HG03571 (cell line): ENCODE results near the gene CAMK2N2.
"Not testable (repeated sequence)": the region's sequence is repeated elsewhere in the genome, so short reads cannot be mapped to it uniquely, and the experiment has no call there.

ENCODE experiments used
- ATAC-seq: cut with Tn5 transposase; IDR thresholded peaks from one replicate; pipeline ENCODE4 v1.9.1; 2021; ENCODE audit not compliant: unreplicated experiment

CAMK2N2 gene

DNA sequence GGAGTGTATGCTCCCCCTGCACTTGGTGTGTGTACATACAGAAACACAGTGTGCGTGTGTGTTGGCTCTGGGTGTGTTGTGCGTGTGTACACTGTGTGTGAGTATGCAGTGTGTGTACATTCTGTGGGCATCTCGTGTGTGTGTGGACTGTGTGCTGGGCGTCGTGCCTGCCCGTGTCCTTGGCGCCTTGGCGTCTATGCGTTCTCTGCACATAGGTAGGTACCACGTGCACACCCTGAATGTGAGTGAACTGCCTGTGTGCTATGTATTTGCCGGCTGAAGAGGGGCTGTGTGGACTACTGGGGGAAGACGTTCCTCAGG is 14.0 kb upstream of the CAMK2N2 start:
- ATAC-seq, result no peak

DNA sequence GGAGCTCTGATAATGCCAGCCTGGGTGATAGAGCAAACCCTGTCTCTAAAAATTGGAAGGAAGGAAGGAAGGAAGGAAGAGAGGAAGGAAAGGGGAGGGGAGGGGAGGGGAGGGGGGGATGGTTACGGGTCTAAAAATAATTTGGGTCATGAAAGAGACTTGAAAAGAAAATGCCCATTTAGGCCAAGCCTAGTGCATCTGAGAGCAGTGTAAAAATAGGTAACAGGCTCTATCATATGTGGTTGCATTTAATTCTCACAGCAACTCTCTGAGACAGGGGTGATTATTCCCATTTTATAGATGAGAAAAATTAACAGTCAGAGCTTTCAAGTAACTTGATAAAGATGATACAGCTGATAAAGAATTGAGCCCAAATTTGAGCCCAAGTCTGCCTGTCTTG is 10.9 kb upstream of the CAMK2N2 start:
- ATAC-seq, result no peak

GRCh38 chr3:184267249-184267648 is 5.9 kb upstream of the CAMK2N2 start:
- ATAC-seq, result not testable (repeated sequence)

GRCh38 chr3:184262764-184263179 is 1.4 kb upstream of the CAMK2N2 start:
- no peak for ATAC-seq

DNA sequence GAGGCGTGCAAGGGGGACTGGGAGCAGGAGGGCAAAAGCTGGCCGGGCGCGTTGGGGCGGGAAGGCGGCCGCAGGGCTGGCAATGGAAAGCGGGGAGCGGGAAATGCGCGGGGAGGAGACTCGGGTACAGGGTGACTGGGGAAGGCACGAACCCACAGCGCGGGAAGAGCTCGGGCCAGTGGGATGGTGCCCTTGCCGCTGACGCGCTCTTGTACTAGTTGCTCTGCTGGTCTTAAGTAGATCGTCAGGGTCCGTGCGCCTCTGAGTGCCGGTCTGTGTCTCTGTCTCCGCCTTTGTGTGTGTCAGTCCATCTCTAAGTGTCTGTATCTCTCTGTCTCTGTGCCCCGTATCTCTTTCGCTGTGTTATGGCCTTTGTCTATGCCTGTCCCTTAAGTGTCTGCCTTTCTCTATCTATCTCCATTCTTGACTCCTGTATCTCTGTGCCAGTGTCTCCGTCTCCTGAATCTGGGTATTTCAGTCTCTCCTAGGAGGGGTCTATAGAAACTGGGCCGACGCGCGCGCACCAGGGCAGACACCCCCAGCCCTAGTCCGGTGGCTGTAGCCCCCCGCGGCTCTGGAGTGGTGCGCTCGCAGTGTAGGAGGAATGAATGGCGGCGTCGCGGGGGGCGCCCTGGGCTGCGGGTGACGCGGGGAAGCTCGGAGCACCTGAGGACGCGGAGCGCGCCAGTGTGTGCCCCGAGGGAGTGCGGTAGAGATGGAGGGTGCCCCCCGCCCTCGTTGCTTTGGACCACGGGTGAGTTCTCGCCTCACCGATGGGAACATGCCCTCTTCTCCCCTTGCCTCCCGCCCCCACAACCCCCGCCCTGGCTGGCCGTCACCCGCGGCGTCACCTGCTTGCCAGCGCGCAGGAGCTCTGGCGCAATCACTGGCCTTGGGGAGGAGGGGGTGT is 756 bp upstream of the CAMK2N2 start:
- no peak for ATAC-seq

DNA sequence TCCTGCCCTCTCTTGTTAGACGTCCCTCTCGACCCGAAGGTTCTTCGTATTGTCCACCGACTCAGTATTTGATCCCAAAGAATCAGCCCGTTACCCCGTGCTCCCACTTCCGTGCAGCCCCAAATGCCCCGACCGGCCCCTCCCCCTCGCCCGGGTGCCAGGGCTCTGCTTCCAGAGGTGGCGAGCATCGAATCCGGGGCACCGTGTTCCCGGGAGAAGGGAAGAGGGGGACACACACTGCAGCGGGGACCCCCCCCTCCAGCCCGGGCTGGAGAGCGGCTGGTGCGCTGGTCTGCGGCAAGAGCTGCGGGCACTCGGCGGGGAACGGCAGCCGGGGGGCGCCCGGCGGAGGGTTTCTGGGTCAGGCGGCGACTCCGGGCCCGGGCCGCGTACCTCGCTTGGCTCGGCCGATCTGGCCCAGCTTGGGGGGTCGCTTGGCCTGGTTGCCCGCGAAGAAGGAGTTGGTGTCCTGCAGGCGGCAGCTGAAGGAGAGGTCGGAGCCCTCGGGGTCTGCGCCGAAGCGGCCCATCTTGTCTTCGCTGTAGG is 556 bp downstream of the CAMK2N2 start:
- no peak for ATAC-seq

DNA sequence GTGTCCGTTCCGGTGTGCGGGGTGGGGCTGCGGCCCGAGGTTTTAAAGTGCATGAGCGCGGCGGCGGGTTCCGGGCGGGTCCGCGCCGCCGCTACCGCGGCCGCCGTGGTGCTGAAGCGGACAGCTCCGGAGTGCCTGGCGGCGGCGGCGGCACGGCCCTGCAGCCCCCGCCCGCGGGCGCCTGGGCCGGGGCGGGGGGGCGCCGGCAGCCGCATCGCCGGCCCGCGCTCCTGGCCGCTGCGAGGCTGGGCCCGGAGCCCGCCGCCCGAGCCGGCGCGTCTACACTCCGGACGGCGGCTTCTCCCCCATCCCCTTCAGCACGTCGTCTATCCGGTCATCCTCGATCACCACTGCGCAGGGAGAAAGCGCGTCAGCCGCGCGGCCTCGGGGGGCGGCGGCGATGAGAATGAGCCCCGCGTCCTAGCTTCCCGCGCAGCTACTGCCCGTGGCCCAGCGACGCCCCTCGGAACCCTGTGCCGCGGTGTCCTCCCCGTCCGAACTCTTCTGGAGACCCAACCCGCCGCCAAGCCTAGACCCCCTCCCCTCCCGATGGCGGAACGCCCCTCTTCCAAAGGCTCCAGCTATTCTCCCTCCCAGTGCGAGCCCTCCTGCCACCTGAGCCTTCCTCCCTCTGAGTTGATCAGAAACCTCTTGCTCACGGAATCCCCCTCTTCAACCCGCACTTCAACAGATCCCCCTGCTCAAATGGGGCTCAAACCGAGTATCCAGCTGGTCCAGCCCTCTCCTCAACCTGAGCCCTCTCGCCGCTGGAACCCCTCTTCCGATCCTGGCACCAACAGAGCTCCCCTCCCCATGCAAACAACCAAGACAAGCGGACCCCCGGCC is 1.3 kb downstream of the CAMK2N2 start:
- ATAC-seq, result no peak

DNA sequence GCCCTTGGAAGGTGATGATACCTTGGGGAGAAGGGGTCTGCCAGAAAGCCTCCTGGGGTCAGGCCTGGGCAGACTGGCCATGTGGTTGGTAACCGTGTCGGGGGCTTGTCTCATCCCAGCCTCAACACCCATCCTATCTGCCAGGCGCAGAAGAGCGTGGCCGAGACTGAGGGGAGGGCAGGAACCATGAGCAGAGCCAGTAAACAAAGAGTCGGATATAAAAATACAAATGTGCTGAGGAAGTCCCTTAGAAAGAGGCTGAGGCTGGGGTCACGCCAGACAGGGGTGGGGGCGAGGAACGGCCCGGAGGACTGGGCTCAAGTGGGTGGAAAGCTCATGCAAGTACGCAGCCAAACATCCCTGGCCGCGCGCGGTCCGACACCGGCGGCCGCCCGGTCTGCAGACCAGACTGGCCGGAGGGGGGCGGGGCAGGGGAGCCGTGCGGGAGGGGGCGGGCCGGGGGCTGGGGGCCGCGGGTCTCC is 1.9 kb downstream of the CAMK2N2 start:
- ATAC-seq, result no peak

DNA sequence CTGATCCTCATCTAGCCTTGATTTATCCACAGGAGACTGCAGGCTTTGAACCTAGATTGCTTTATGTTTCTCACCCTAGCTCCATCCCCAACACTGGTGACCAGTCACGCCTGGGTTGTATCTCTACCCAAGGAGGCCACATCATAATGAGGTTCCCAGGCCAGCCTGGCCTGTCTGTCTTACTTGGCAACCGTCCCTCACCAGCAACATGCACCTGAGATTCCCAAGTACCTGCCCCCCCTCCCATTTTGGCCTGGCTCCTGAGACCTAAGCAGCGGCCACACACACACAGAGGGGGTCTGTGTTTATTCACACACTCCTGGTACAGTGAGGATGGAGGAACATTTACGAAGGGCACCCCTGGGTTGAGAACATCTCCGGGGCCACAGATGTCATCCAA is 2.4 kb downstream of the CAMK2N2 start:
- ATAC-seq, result no peak

- ATAC-seq, result no peak
These were observed 4.1 kb downstream of the CAMK2N2 start for GRCh38 chr3:184257083-184257915.

GRCh38 chr3:184255291-184256039 is 5.9 kb downstream of the CAMK2N2 start:
- ATAC-seq, result no peak

- peak; percentile 59 for ATAC-seq
These were observed 11.1 kb downstream of the CAMK2N2 start for GRCh38 chr3:184250167-184250828.

DNA sequence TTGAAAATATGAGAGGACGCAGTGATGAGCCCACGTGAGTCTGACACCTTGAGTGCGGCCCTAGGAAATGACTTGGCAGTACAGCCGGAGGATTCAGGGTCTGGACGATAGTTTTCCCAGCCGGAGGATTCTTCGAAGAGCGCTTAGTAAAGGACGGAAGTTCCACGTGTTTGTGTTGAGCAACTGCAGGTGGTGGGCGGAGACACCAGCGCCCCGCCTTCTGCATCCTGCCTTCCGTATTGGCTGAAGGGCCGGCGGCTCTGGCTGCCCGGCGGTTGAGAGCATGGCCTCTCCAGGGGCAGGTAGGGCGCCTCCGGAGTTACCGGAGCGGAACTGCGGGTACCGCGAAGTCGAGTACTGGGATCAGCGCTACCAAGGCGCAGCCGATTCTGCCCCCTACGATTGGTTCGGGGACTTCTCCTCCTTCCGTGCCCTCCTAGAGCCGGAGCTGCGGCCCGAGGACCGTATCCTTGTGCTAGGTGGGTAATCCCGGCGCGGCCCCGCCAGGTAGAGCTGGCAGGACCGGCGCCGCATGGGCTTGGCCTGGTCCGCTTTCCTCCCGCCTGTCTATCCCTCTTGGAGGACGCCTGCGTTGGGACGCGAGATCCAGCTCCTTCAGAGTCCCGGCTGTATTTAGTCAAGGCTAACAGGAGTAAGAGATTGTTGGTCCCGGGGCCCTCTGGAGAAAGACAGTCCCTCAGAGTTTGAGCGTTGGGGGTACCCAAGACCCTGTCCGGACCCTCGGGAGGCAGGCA is 11.8 kb downstream of the CAMK2N2 start, which contains the start of gene EEF1AKMT4:
Gene EEF1AKMT4, plus strand, starts transcription at position 261 of the 755 bp plus-strand sequence. Its CDS starts 23 bp downstream, at position 284.
- ATAC-seq, result peak; percentile 88

GRCh38 chr3:184248454-184249411 is 12.6 kb downstream of the CAMK2N2 start, which contains the start of gene ALG3:
TSS of gene ALG3 (minus strand) at chr3:184248962. CDS start at chr3:184248940, 22 bp downstream.
- ATAC-seq, result peak; percentile 61

- ATAC-seq, result no peak
These were observed 19.1 kb downstream of the CAMK2N2 start for GRCh38 chr3:184242297-184242685.

- ATAC-seq, result no peak
These were observed 19.7 kb downstream of the CAMK2N2 start for GRCh38 chr3:184241447-184242296.

DNA sequence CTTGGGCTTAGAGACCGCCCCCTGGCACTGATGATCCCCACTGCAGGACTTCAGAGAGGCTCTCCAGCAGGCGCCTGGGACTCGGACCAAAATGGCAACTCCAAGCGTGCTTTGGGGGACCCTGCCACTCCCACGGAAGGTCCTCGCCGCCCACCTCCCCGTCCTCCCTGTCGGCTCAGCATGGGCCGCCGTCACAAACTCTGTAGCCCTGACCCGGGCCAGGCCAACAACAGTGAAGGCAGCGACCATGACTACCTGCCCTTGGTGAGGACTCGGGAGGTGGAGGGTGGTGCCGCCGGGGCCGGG is 20.3 kb downstream of the CAMK2N2 start:
- no peak for ATAC-seq
